Tibial artery (tissue), 4 donors: ENCODE data around the gene SCP2.
A peak's percentile ranks its signal among the peaks of the same experiment; 100 is the strongest.

Experiments used
- DNase-seq, 2 donors: peaks; one replicate each; pipeline ENCODE4 v3.0.0-alpha.2; 2019
- H3K27ac ChIP-seq, 2 donors: fragments of 200-600 bp; sonication (generic) in 1 of 2; 1 replicate in 1 of 2; 2 replicates in 1 of 2; pipeline ENCODE4 v1.5.1; 2018 to 2019; ENCODE audit warnings: mild to moderate bottlenecking in 1 of 2
- H3K27me3 ChIP-seq, 2 donors: fragments of 200-600 bp; sonication (generic) in 1 of 2; one replicate each; pipeline versions ENCODE4 v1.5.1 to v1.6.0; 2016 to 2019
- H3K36me3 ChIP-seq, 3 donors: fragments of 200-600 bp; sonication (generic) in 2 of 3; one replicate each; pipeline ENCODE4 v1.5.1; 2016 to 2019; ENCODE audit warnings: mild to moderate bottlenecking in 2 of 3
- H3K4me1 ChIP-seq, 4 donors: fragments of 200-600 bp; sonication (generic) in 2 of 4; 1 replicate in 3 of 4; 2 replicates in 1 of 4; pipeline ENCODE4 v1.5.1; 2016 to 2019
- H3K4me3 ChIP-seq, 2 donors: fragments of 200-600 bp; sonication (generic) in 1 of 2; 1 replicate in 1 of 2; 2 replicates in 1 of 2; pipeline ENCODE4 v1.5.1; 2018 to 2019; ENCODE audit warnings: mild to moderate bottlenecking in 2 of 2
- H3K9me3 ChIP-seq, 3 donors: fragments of 200-600 bp; sonication (generic) in 1 of 3; one replicate each; pipeline ENCODE4 v1.5.1; 2016 to 2019
- CTCF ChIP-seq, 2 experiments: fragments of 200-600 bp in 1 of 2; fragments of 450-650 bp in 1 of 2; IDR thresholded peaks; one replicate each; pipeline ENCODE4 v1.5.1; 2017 to 2019; ENCODE audit warnings: antibody characterized with exemption in 2 of 2, mild to moderate bottlenecking in 1 of 2, moderate library complexity in 1 of 2
- intact Hi-C: fragments of 100-400 bp; cut with DNase I; formaldehyde crosslinking; loops from one replicate; pipeline ENCODE4 v1.15.0; 2023; ENCODE audit warnings: low total_unique reads

SCP2 gene

GRCh38 chr1:53079251-53079650, 152.2 kb downstream of the SCP2 start:
- intact Hi-C loops: no loop called here

GRCh38 chr1:53080041-53080440, 153.0 kb downstream of the SCP2 start:
- Histone ChIP-seq H3K4me1 (no peaks in the 10 kb centered on the region), H3K36me3 (peaks cover 4 to 59% (median 54%) of the 10 kb centered on the region in 3 donors), H3K9me3 (no peaks in the 10 kb centered on the region), H3K4me3 (no peak overlapping the region), H3K27ac (no peak overlapping the region), H3K27me3 (no peaks in the 10 kb centered on the region)
- peak in 1 of 2 donors; percentile 53 for DNase-seq
- intact Hi-C loops: no loop called here
- no peak for TF ChIP-seq CTCF (IDR thresholded peaks at IDR 0.05)

More at GRCh38 chr1:53079251-53079650, 152.2 kb downstream of the SCP2 start:
- Histone ChIP-seq H3K27ac (no peak overlapping the region), H3K4me3 (no peak overlapping the region), H3K9me3 (no peaks in the 10 kb centered on the region), H3K4me1 (no peaks in the 10 kb centered on the region), H3K27me3 (no peaks in the 10 kb centered on the region), H3K36me3 (peaks cover 4 to 53% (median 46%) of the 10 kb centered on the region in 3 donors)
- no peak for TF ChIP-seq CTCF (IDR thresholded peaks at IDR 0.05)
- no peak for DNase-seq

- no peak for DNase-seq
- Histone ChIP-seq H3K36me3 (peaks cover 4 to 60% (median 56%) of the 10 kb centered on the region in 3 donors), H3K27ac (no peak overlapping the region), H3K9me3 (no peaks in the 10 kb centered on the region), H3K27me3 (no peaks in the 10 kb centered on the region), H3K4me3 (no peak overlapping the region), H3K4me1 (no peaks in the 10 kb centered on the region)
- intact Hi-C loops: no loop called here
- no peak for TF ChIP-seq CTCF (IDR thresholded peaks at IDR 0.05)
Measured at GRCh38 chr1:53080769-53081168, 153.7 kb downstream of the SCP2 start.

GRCh38 chr1:53081384-53082066, 154.4 kb downstream of the SCP2 start:
- peaks cover 4 to 64% (median 56%) of the 10 kb centered on the region in 3 donors for H3K36me3 ChIP-seq
- H3K27me3 ChIP-seq: no peaks in the 10 kb centered on the region
- TF ChIP-seq CTCF (IDR thresholded peaks at IDR 0.05): no peak
- intact Hi-C loops: no loop called here
- H3K4me3 ChIP-seq: no peak overlapping the region
- no peaks in the 10 kb centered on the region for H3K4me1 ChIP-seq
- no peaks in the 10 kb centered on the region for H3K9me3 ChIP-seq
- H3K27ac ChIP-seq: no peak overlapping the region
- no peak for DNase-seq

GRCh38 chr1:53082826-53083455, 155.9 kb downstream of the SCP2 start:
- H3K27ac ChIP-seq: no peak overlapping the region
- no peak for TF ChIP-seq CTCF (IDR thresholded peaks at IDR 0.05)
- H3K9me3 ChIP-seq: no peaks in the 10 kb centered on the region
- H3K36me3 ChIP-seq: peaks cover under 1 to 55% (median 51%) of the 10 kb centered on the region in 3 donors
- no peak overlapping the region for H3K4me3 ChIP-seq
- H3K27me3 ChIP-seq: no peaks in the 10 kb centered on the region
- no peaks in the 10 kb centered on the region for H3K4me1 ChIP-seq
- DNase-seq: no peak
- intact Hi-C loops: no loop called here
